ENCODE data around the gene TCERG1.

The TCERG1 gene

GRCh38 chr5:146426305-146426704, 20.8 kb upstream of the TCERG1 start:
- Histone ChIP-seq H3K9me3 (ENCODE audit: insufficient read depth, low read length, severe bottlenecking) (no peaks in the 10 kb centered on the region), H4K20me1 (ENCODE audit: insufficient read depth, low read length) (no peaks in the 10 kb centered on the region), H3K27me3 (ENCODE audit: insufficient read depth, low read length, poor library complexity) (peaks cover 5% of the 10 kb centered on the region), H3K36me3 (ENCODE audit: insufficient read depth, low read length) (no peaks in the 10 kb centered on the region), H3K79me2 (ENCODE audit: insufficient read depth, low read length) (no peaks in the 10 kb centered on the region), H3K4me1 (ENCODE audit: insufficient read depth, low read length) (peaks cover 6% of the 10 kb centered on the region; the same call in 1 of the 2 replicates), H3K4me2 (ENCODE audit: insufficient read depth, low read length) (no peak overlapping the region), H3K4me3 (ENCODE audit: low read depth in 1 of 2, low read length in 2 of 2) (no peak overlapping the region), H2AFZ (ENCODE audit: low read depth, low read length) (no peak overlapping the region), H3K27ac (ENCODE audit: low read length) (no peak overlapping the region), H3K9ac (ENCODE audit: low read depth, low read length) (no peak overlapping the region)
- no peak for DNase-seq
- no peak for TF ChIP-seq CTCF (IDR thresholded peaks at IDR 0.05; ENCODE audit: borderline replicate concordance, extremely low read depth, low read length, poor library complexity, severe bottlenecking)
- TF ChIP-seq EZH2 (IDR thresholded peaks at IDR 0.05; ENCODE audit: borderline replicate concordance, low read depth, low read length, severe bottlenecking), result no peak
- no peak for ATAC-seq (ENCODE audit: insufficient read depth, low read depth)

- no peak for DNase-seq
- peak overlapping the region; percentile 29 for H2AFZ ChIP-seq (ENCODE audit: low read depth, low read length)
- H3K4me2 ChIP-seq (ENCODE audit: insufficient read depth, low read length), result peak overlapping the region; percentile 23; the same call in 1 of the 2 replicates
Observed at GRCh38 chr5:146426853-146427618, 20.1 kb upstream of the TCERG1 start.

GRCh38 chr5:146427619-146427997, 19.5 kb upstream of the TCERG1 start:
- no peak overlapping the region for H3K4me2 ChIP-seq (ENCODE audit: insufficient read depth, low read length)
- H3K4me1 ChIP-seq (ENCODE audit: insufficient read depth, low read length), result peaks cover 6% of the 10 kb centered on the region; the same call in 1 of the 2 replicates
- H3K79me2 ChIP-seq (ENCODE audit: insufficient read depth, low read length), result no peaks in the 10 kb centered on the region
- H4K20me1 ChIP-seq (ENCODE audit: insufficient read depth, low read length), result no peaks in the 10 kb centered on the region
- no peak overlapping the region for H3K4me3 ChIP-seq (ENCODE audit: low read depth in 1 of 2, low read length in 2 of 2)
- DNase-seq (no peak), ATAC-seq (ENCODE audit: insufficient read depth, low read depth) (no peak)
- H3K9me3 ChIP-seq (ENCODE audit: insufficient read depth, low read length, severe bottlenecking), result no peaks in the 10 kb centered on the region
- H3K9ac ChIP-seq (ENCODE audit: low read depth, low read length), result no peak overlapping the region
- H2AFZ ChIP-seq (ENCODE audit: low read depth, low read length), result no peak overlapping the region
- peaks cover 6% of the 10 kb centered on the region for H3K27me3 ChIP-seq (ENCODE audit: insufficient read depth, low read length, poor library complexity)
- no peak overlapping the region for H3K27ac ChIP-seq (ENCODE audit: low read length)
- TF ChIP-seq EZH2 (IDR thresholded peaks at IDR 0.05; ENCODE audit: borderline replicate concordance, low read depth, low read length, severe bottlenecking) (no peak), CTCF (IDR thresholded peaks at IDR 0.05; ENCODE audit: borderline replicate concordance, extremely low read depth, low read length, poor library complexity, severe bottlenecking) (no peak)
- H3K36me3 ChIP-seq (ENCODE audit: insufficient read depth, low read length), result no peaks in the 10 kb centered on the region

More at GRCh38 chr5:146426853-146427618, 20.1 kb upstream of the TCERG1 start:
- peaks cover 6% of the 10 kb centered on the region; the same call in 1 of the 2 replicates for H3K4me1 ChIP-seq (ENCODE audit: insufficient read depth, low read length)
- H3K27me3 ChIP-seq (ENCODE audit: insufficient read depth, low read length, poor library complexity), result peaks cover 5% of the 10 kb centered on the region
- H3K9me3 ChIP-seq (ENCODE audit: insufficient read depth, low read length, severe bottlenecking), result no peaks in the 10 kb centered on the region
- no peak overlapping the region for H3K27ac ChIP-seq (ENCODE audit: low read length)
- no peak for TF ChIP-seq EZH2 (IDR thresholded peaks at IDR 0.05; ENCODE audit: borderline replicate concordance, low read depth, low read length, severe bottlenecking)
- peak; percentile 82 for TF ChIP-seq CTCF (IDR thresholded peaks at IDR 0.05; ENCODE audit: borderline replicate concordance, extremely low read depth, low read length, poor library complexity, severe bottlenecking)
- H3K36me3 ChIP-seq (ENCODE audit: insufficient read depth, low read length), result no peaks in the 10 kb centered on the region
- no peak overlapping the region for H3K9ac ChIP-seq (ENCODE audit: low read depth, low read length)
- ATAC-seq (ENCODE audit: insufficient read depth, low read depth), result peak; percentile 83
- H4K20me1 ChIP-seq (ENCODE audit: insufficient read depth, low read length), result no peaks in the 10 kb centered on the region
- H3K79me2 ChIP-seq (ENCODE audit: insufficient read depth, low read length), result no peaks in the 10 kb centered on the region
- no peak overlapping the region for H3K4me3 ChIP-seq (ENCODE audit: low read depth in 1 of 2, low read length in 2 of 2)

All from DND-41 (cell line).